Thyroid gland (tissue), 4 donors: Measurements from ENCODE around the gene RPRD1B. TPM values are rescaled to one million over a fixed set of nuclear protein-coding genes. Genes with fewer than 3 reads are reported as not detected.

Experiments used
- DNase-seq, 2 donors: peaks; one replicate each; pipeline ENCODE4 v3.0.0-alpha.2; 2019
- H3K27ac ChIP-seq, 3 donors: fragments of 200-600 bp; sonication (generic); 1 replicate in 2 of 3; 2 replicates in 1 of 3; pipeline ENCODE4 v1.5.1; 2016 to 2019; ENCODE audit warnings: mild to moderate bottlenecking in 1 of 3, moderate library complexity in 1 of 3
- H3K27me3 ChIP-seq: fragments of 200-600 bp; sonication (generic); one replicate; pipeline ENCODE4 v1.5.1; 2019
- H3K36me3 ChIP-seq, 2 donors: fragments of 200-600 bp; sonication (generic); one replicate each; pipeline ENCODE4 v1.5.1; 2016 to 2019
- H3K4me1 ChIP-seq, 2 donors: fragments of 200-600 bp; sonication (generic); one replicate each; pipeline ENCODE4 v1.5.1; 2017 to 2019
- H3K4me3 ChIP-seq, 3 donors: fragments of 200-600 bp; sonication (generic); replicated peaks in 1 of 3; 1 replicate in 2 of 3; 2 replicates in 1 of 3; pipeline ENCODE4 v1.5.1; 2016; ENCODE audit warnings: mild to moderate bottlenecking in 1 of 3
- H3K9me3 ChIP-seq: fragments of 200-600 bp; sonication (generic); one replicate; pipeline ENCODE4 v1.5.1; 2017
- POLR2A ChIP-seq, 2 donors: fragments of 450-650 bp; IDR thresholded peaks; one replicate each; pipeline ENCODE4 v1.6.1; 2017; ENCODE audit warnings: antibody characterized with exemption in 2 of 2, mild to moderate bottlenecking in 2 of 2, moderate library complexity in 1 of 2
- WGBS, 2 donors: methylation state at CpG; one replicate each; pipeline ENCODE4 v1.1.5; 2017; 5-methylcytosine and 5-hydroxymethylcytosine counted together
- intact Hi-C: fragments of 100-400 bp; cut with DNase I; formaldehyde crosslinking; loops from one replicate; pipeline ENCODE4 v1.15.1; 2023
- total RNA-seq, 4 donors: library from RNA; depleted of rRNA; stranded (reverse); fragments of >200 nt; gene quantifications; one replicate each; pipeline ENCODE4 v1.2.3, GENCODE V29; 2016
- TF ChIP-seq, protein P1 (sequence below), 6 experiments: fragments of 200-600 bp in 3 of 6; fragments of 450-650 bp in 3 of 6; sonication (generic) in 3 of 6; IDR thresholded peaks; one replicate each; pipeline ENCODE4 v1.5.1; 2016 to 2019; ENCODE audit warnings: antibody characterized with exemption in 6 of 6, mild to moderate bottlenecking in 2 of 6, inconsistent platforms in 1 of 6, moderate library complexity in 1 of 6

Gene RPRD1B
- total RNA-seq, 4 donors from 2014 or later, result 24.2 to 58.9 (median 27.0) TPM

- H3K9me3 ChIP-seq, result no peaks in the 10 kb centered on the region
- H3K4me1 ChIP-seq, result peaks cover 0 to 7% of the 10 kb centered on the region in 2 donors
- H3K36me3 ChIP-seq, result no peaks in the 10 kb centered on the region
- DNase-seq, result no peak
- no peak for TF ChIP-seq POLR2A (IDR thresholded peaks at IDR 0.05)
- TF ChIP-seq, protein P1, sequence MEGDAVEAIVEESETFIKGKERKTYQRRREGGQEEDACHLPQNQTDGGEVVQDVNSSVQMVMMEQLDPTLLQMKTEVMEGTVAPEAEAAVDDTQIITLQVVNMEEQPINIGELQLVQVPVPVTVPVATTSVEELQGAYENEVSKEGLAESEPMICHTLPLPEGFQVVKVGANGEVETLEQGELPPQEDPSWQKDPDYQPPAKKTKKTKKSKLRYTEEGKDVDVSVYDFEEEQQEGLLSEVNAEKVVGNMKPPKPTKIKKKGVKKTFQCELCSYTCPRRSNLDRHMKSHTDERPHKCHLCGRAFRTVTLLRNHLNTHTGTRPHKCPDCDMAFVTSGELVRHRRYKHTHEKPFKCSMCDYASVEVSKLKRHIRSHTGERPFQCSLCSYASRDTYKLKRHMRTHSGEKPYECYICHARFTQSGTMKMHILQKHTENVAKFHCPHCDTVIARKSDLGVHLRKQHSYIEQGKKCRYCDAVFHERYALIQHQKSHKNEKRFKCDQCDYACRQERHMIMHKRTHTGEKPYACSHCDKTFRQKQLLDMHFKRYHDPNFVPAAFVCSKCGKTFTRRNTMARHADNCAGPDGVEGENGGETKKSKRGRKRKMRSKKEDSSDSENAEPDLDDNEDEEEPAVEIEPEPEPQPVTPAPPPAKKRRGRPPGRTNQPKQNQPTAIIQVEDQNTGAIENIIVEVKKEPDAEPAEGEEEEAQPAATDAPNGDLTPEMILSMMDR (IDR thresholded peaks at IDR 0.05), result peak in 4 of 6 experiments; percentile 5 to 27 (median 14)
- WGBS, 2 donors, result 88 to 96% methylated on average over 1 of the region's 1 CpG
- no peaks in the 10 kb centered on the region for H3K27me3 ChIP-seq
- H3K27ac ChIP-seq, result no peak overlapping the region
- intact Hi-C loops, result no loop called here
- no peak overlapping the region for H3K4me3 ChIP-seq
Measured at GRCh38 chr20:38115205-38115604, 81.7 kb downstream of the RPRD1B start.

GRCh38 chr20:38115896-38116295 lies 82.3 kb downstream of the RPRD1B start:
- H3K4me3 ChIP-seq, result no peak overlapping the region
- intact Hi-C loops, result no loop called here
- 73 to 76% methylated on average over 2 of the region's 2 CpGs for WGBS, 2 donors
- H3K27me3 ChIP-seq, result no peaks in the 10 kb centered on the region
- DNase-seq, result no peak
- no peak overlapping the region for H3K27ac ChIP-seq
- no peaks in the 10 kb centered on the region for H3K9me3 ChIP-seq
- no peaks in the 10 kb centered on the region for H3K4me1 ChIP-seq
- no peak for TF ChIP-seq POLR2A (IDR thresholded peaks at IDR 0.05)
- TF ChIP-seq, protein P1 (IDR thresholded peaks at IDR 0.05), result no peak
- no peaks in the 10 kb centered on the region for H3K36me3 ChIP-seq

DNA sequence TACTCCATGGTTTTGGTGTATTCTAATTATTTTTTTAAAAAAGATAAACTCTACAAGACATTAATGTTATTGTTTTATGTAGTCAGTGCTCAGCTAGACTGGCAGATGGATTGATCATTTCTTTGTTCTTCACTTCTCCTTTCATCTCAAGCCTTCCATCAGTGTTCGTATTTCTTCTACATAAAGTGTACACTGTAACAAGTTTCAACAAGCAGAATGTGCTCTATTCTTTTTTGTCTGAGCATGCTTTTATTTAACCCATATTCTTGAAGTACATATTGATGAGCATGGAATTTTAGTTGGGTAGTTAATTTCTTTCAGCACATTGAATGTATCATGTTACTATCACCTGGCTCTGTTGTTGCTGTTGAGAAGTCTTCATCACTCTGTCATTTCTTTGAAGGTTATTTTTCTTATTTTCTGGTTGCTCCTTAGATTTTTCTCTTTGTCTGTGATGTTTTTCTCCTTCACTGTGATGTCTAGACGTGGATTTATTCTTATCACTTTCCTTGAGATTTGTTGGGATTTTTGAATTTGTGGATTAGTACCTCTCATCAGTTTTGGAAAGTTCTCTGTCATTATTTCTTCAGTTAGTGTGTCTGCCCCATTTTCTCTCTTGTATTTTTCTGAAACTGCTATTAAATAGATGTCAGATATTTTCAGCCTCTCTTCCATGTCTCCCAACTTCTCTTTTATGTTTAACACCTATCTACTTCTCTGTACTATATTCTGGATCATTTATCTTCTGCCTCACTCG lies 83.0 kb downstream of the RPRD1B start:
- Histone ChIP-seq H3K27ac (no peak overlapping the region), H3K4me3 (no peak overlapping the region), H3K4me1 (no peaks in the 10 kb centered on the region), H3K27me3 (no peaks in the 10 kb centered on the region), H3K9me3 (no peaks in the 10 kb centered on the region), H3K36me3 (no peaks in the 10 kb centered on the region)
- no peak for TF ChIP-seq POLR2A (IDR thresholded peaks at IDR 0.05)
- TF ChIP-seq, protein P1 (IDR thresholded peaks at IDR 0.05), result no peak
- intact Hi-C loops, result no loop called here
- WGBS, 2 donors, result 61 to 81% methylated on average over 3 of the region's 3 CpGs
- DNase-seq, result no peak

GRCh38 chr20:38117205-38117604 lies 83.7 kb downstream of the RPRD1B start:
- 92 to 96% methylated on average over 2 of the region's 2 CpGs for WGBS, 2 donors
- Histone ChIP-seq H3K36me3 (no peaks in the 10 kb centered on the region), H3K27me3 (no peaks in the 10 kb centered on the region), H3K4me1 (no peaks in the 10 kb centered on the region), H3K9me3 (no peaks in the 10 kb centered on the region), H3K4me3 (no peak overlapping the region), H3K27ac (no peak overlapping the region)
- TF ChIP-seq, protein P1 (IDR thresholded peaks at IDR 0.05), result no peak
- no peak for TF ChIP-seq POLR2A (IDR thresholded peaks at IDR 0.05)
- DNase-seq, result no peak
- intact Hi-C loops, result no loop called here

GRCh38 chr20:38117635-38118034 lies 84.1 kb downstream of the RPRD1B start:
- TF ChIP-seq, protein P1 (IDR thresholded peaks at IDR 0.05), result no peak
- no peak for TF ChIP-seq POLR2A (IDR thresholded peaks at IDR 0.05)
- intact Hi-C loops, result no loop called here
- H3K36me3 ChIP-seq, result no peaks in the 10 kb centered on the region
- H3K27ac ChIP-seq, result no peak overlapping the region
- DNase-seq, result no peak
- WGBS, 2 donors, result 79 to 92% methylated on average over 3 of the region's 3 CpGs
- no peaks in the 10 kb centered on the region for H3K27me3 ChIP-seq
- H3K4me3 ChIP-seq, result no peak overlapping the region
- H3K9me3 ChIP-seq, result no peaks in the 10 kb centered on the region
- H3K4me1 ChIP-seq, result no peaks in the 10 kb centered on the region
